ENCODE data around the gene CNTNAP2.
"Not testable (repeated sequence)": the region's sequence is repeated elsewhere in the genome, so short reads cannot be mapped to it uniquely, and the experiment has no call there.

Gene CNTNAP2

GRCh38 chr7:148395352-148395811 is 2278.8 kb downstream of the CNTNAP2 start:
- no peak for DNase-seq

GRCh38 chr7:148395990-148396716 is 2279.6 kb downstream of the CNTNAP2 start:
- no peak for DNase-seq

- no peak for DNase-seq
These were observed 2280.5 kb downstream of the CNTNAP2 start for GRCh38 chr7:148397056-148397455.

GRCh38 chr7:148397551-148397950 is 2280.9 kb downstream of the CNTNAP2 start:
- DNase-seq = no peak

- no peak for DNase-seq
These were observed 2281.4 kb downstream of the CNTNAP2 start for GRCh38 chr7:148397985-148398384.

- DNase-seq = no peak
These were observed 2282.3 kb downstream of the CNTNAP2 start for GRCh38 chr7:148398844-148399365.

- DNase-seq = no peak
These were observed 2283.5 kb downstream of the CNTNAP2 start for GRCh38 chr7:148400101-148400500.

GRCh38 chr7:148402159-148402558 is 2285.6 kb downstream of the CNTNAP2 start:
- no peak for DNase-seq

- DNase-seq = no peak
These were observed 2286.9 kb downstream of the CNTNAP2 start for GRCh38 chr7:148403466-148403993.

- no peak for DNase-seq
These were observed 2291.7 kb downstream of the CNTNAP2 start for GRCh38 chr7:148408307-148408706.

- no peak for DNase-seq
These were observed 2294.3 kb downstream of the CNTNAP2 start for GRCh38 chr7:148410905-148411304.

GRCh38 chr7:148412691-148413090 is 2296.1 kb downstream of the CNTNAP2 start:
- DNase-seq = no peak

- no peak for DNase-seq
These were observed 2303.5 kb downstream of the CNTNAP2 start for GRCh38 chr7:148419856-148420832.

GRCh38 chr7:148422030-148422429 is 2305.4 kb downstream of the CNTNAP2 start:
- DNase-seq = no peak

GRCh38 chr7:148426393-148426792 is 2309.8 kb downstream of the CNTNAP2 start:
- DNase-seq = not testable (repeated sequence)

GRCh38 chr7:148430690-148431089 is 2314.1 kb downstream of the CNTNAP2 start:
- DNase-seq = not testable (repeated sequence)

GRCh38 chr7:148433521-148434180 is 2317.1 kb downstream of the CNTNAP2 start:
- DNase-seq = no peak

GRCh38 chr7:148434181-148434757 is 2317.7 kb downstream of the CNTNAP2 start:
- DNase-seq = no peak

GRCh38 chr7:148434887-148435286 is 2318.3 kb downstream of the CNTNAP2 start:
- no peak for DNase-seq

GRCh38 chr7:148435715-148436114 is 2319.1 kb downstream of the CNTNAP2 start:
- DNase-seq = no peak

GRCh38 chr7:148436135-148436534 is 2319.5 kb downstream of the CNTNAP2 start:
- no peak for DNase-seq

GRCh38 chr7:148436571-148436970 is 2320.0 kb downstream of the CNTNAP2 start:
- DNase-seq = no peak

Measured in suppressor macrophage treated with lipopolysaccharide for 4 hours (primary cell).